SK-N-SH treated with all-trans-retinoic acid at 6 μM for 48 hours (cell line): ENCODE data around the gene PGGHG.
"Not testable (repeated sequence)": the region's sequence is repeated elsewhere in the genome, so short reads cannot be mapped to it uniquely, and the experiment has no call there.

Experiments used
- ATAC-seq: fragments of 200-7000 bp; cut with Tn5 transposase; 3 replicates; pipeline ENCODE4 v1.9.1; 2020; ENCODE audit warnings: mild to moderate bottlenecking, moderate library complexity
- ARNTL ChIP-seq: fragments of 450-650 bp; formaldehyde crosslinking; IDR thresholded peaks from 2 replicates; pipeline ENCODE4 v1.5.0; 2020; ENCODE audit warnings: low read depth, mild to moderate bottlenecking, moderate library complexity, borderline replicate concordance
- BACH2 ChIP-seq: fragments of 250-450 bp; sonication (Bioruptor Pico); IDR thresholded peaks from 2 replicates; pipeline ENCODE4 v1.9.0; 2021; ENCODE audit warnings: mild to moderate bottlenecking, borderline replicate concordance
- CREB5 ChIP-seq: fragments of 250-450 bp; sonication (Bioruptor Pico); IDR thresholded peaks from 2 replicates; pipeline ENCODE4 v1.5.1; 2020; ENCODE audit warnings: low read depth, mild to moderate bottlenecking, moderate library complexity
- CSDC2 ChIP-seq: fragments of 250-450 bp; sonication (Bioruptor Pico); IDR thresholded peaks from 2 replicates; pipeline ENCODE4 v1.5.0; 2020; ENCODE audit warnings: mild to moderate bottlenecking, moderate library complexity
- ESRRG ChIP-seq: fragments of 250-450 bp; sonication (Bioruptor Pico); IDR thresholded peaks from 2 replicates; pipeline ENCODE4 v1.6.1; 2021; ENCODE audit warnings: mild to moderate bottlenecking
- GLIS3 ChIP-seq: fragments of 250-450 bp; sonication (Bioruptor Pico); IDR thresholded peaks from 2 replicates; pipeline ENCODE4 v1.5.0; 2020; ENCODE audit warnings: mild to moderate bottlenecking, moderate library complexity
- ISL1 ChIP-seq: fragments of 250-450 bp; sonication (Bioruptor Pico); IDR thresholded peaks from 2 replicates; pipeline ENCODE4 v2.1.2; 2022; ENCODE audit warnings: mild to moderate bottlenecking, moderate library complexity
- OSR1 ChIP-seq: fragments of 250-450 bp; sonication (Bioruptor Pico); IDR thresholded peaks from 2 replicates; pipeline ENCODE4 v1.8.0; 2022; ENCODE audit warnings: moderate library complexity, mild to moderate bottlenecking, inconsistent platforms
- PPARA ChIP-seq: fragments of 250-450 bp; sonication (Bioruptor Pico); IDR thresholded peaks from 2 replicates; pipeline ENCODE4 v1.5.0; 2020; ENCODE audit warnings: mild to moderate bottlenecking, borderline replicate concordance
- RARB ChIP-seq: fragments of 250-450 bp; sonication (Bioruptor Pico); IDR thresholded peaks from 2 replicates; pipeline ENCODE4 v1.8.0; 2021; ENCODE audit warnings: mild to moderate bottlenecking, moderate library complexity
- SNAI2 ChIP-seq: fragments of 250-450 bp; sonication (Bioruptor Pico); IDR thresholded peaks from 2 replicates; pipeline ENCODE4 v1.5.0; 2020; ENCODE audit warnings: mild to moderate bottlenecking, moderate library complexity
- TCF4 ChIP-seq: fragments of 250-450 bp; sonication (Bioruptor Pico); IDR thresholded peaks from 2 replicates; pipeline ENCODE4 v1.8.0; 2021; ENCODE audit warnings: mild to moderate bottlenecking, moderate library complexity, borderline replicate concordance
- TOX ChIP-seq: fragments of 250-450 bp; sonication (Bioruptor Pico); IDR thresholded peaks from 2 replicates; pipeline ENCODE4 v1.8.0; 2021; ENCODE audit warnings: mild to moderate bottlenecking, moderate library complexity, borderline replicate concordance
- ZFP30 ChIP-seq: fragments of 450-650 bp; formaldehyde crosslinking; IDR thresholded peaks from 2 replicates; pipeline ENCODE4 v1.5.0; 2022; ENCODE audit warnings: mild to moderate bottlenecking, moderate library complexity
- ZNF565 ChIP-seq: fragments of 450-650 bp; formaldehyde crosslinking; conservative IDR thresholded peaks from 2 replicates; pipeline ENCODE4 v1.5.0; 2020; ENCODE audit warnings: low read depth, mild to moderate bottlenecking, moderate library complexity
- ZNF70 ChIP-seq: fragments of 450-650 bp; formaldehyde crosslinking; IDR thresholded peaks from 2 replicates; pipeline ENCODE4 v1.5.0; 2020; ENCODE audit warnings: mild to moderate bottlenecking, moderate library complexity
- ZNF8 ChIP-seq: fragments of 450-650 bp; formaldehyde crosslinking; IDR thresholded peaks from 2 replicates; pipeline ENCODE4 v1.5.0; 2020; ENCODE audit warnings: mild to moderate bottlenecking, moderate library complexity
- TF ChIP-seq, protein P1 (sequence below): fragments of 250-450 bp; sonication (Bioruptor Pico); IDR thresholded peaks from 2 replicates; pipeline ENCODE4 v1.5.1; 2021; ENCODE audit warnings: mild to moderate bottlenecking, moderate library complexity
- TF ChIP-seq, protein P2 (sequence below): fragments of 250-450 bp; sonication (Bioruptor Pico); IDR thresholded peaks from 2 replicates; pipeline ENCODE4 v1.8.0; 2021; ENCODE audit warnings: low read depth, mild to moderate bottlenecking, moderate library complexity, borderline replicate concordance

Gene PGGHG

GRCh38 chr11:324156-324555, 35.2 kb downstream of the PGGHG start:
- ATAC-seq: no peak
- TF ChIP-seq PPARA (CRISPR knock-in tag) (no peak), TOX (CRISPR knock-in tag) (no peak)

- ATAC-seq: not testable (repeated sequence)
These were observed 35.9 kb downstream of the PGGHG start for GRCh38 chr11:324593-325517.

GRCh38 chr11:325796-326591, 37.1 kb downstream of the PGGHG start:
- peak; percentile 20; the same call in 1 of the 3 replicates for ATAC-seq
- no peak for TF ChIP-seq ZNF8 (CRISPR knock-in tag)
- no peak for TF ChIP-seq OSR1
- TF ChIP-seq ZNF70 (CRISPR knock-in tag): no peak
- TF ChIP-seq, protein P1, sequence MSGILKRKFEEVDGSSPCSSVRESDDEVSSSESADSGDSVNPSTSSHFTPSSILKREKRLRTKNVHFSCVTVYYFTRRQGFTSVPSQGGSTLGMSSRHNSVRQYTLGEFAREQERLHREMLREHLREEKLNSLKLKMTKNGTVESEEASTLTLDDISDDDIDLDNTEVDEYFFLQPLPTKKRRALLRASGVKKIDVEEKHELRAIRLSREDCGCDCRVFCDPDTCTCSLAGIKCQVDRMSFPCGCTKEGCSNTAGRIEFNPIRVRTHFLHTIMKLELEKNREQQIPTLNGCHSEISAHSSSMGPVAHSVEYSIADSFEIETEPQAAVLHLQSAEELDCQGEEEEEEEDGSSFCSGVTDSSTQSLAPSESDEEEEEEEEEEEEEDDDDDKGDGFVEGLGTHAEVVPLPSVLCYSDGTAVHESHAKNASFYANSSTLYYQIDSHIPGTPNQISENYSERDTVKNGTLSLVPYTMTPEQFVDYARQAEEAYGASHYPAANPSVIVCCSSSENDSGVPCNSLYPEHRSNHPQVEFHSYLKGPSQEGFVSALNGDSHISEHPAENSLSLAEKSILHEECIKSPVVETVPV: no peak
- TF ChIP-seq CREB5 (CRISPR knock-in tag): no peak
- no peak for TF ChIP-seq TCF4
- TF ChIP-seq, protein P2, sequence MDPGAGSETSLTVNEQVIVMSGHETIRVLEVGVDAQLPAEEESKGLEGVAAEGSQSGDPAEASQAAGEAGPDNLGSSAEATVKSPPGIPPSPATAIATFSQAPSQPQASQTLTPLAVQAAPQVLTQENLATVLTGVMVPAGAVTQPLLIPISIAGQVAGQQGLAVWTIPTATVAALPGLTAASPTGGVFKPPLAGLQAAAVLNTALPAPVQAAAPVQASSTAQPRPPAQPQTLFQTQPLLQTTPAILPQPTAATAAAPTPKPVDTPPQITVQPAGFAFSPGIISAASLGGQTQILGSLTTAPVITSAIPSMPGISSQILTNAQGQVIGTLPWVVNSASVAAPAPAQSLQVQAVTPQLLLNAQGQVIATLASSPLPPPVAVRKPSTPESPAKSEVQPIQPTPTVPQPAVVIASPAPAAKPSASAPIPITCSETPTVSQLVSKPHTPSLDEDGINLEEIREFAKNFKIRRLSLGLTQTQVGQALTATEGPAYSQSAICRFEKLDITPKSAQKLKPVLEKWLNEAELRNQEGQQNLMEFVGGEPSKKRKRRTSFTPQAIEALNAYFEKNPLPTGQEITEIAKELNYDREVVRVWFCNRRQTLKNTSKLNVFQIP (CRISPR knock-in tag): no peak
- no peak for TF ChIP-seq ISL1 (CRISPR knock-in tag)
- no peak for TF ChIP-seq BACH2 (CRISPR knock-in tag)

DNA sequence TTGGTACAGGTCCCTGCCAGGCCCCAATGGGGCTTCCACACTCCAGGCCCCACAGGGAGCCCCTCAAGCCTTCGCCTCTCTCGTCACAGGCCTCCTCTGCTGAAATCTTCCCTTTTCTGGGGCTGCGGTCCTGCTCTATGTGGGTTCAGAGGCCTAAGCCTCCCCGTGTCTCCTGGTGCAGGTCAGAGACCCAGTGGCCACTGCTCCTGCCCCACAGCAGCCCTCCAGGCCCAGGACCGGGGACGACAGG, 37.6 kb downstream of the PGGHG start:
- no peak for TF ChIP-seq CREB5 (CRISPR knock-in tag)
- no peak for TF ChIP-seq ZNF565 (CRISPR knock-in tag)
- TF ChIP-seq CSDC2 (CRISPR knock-in tag): no peak
- no peak for TF ChIP-seq ARNTL (CRISPR knock-in tag)
- no peak for TF ChIP-seq RARB (CRISPR knock-in tag)
- no peak for TF ChIP-seq SNAI2 (CRISPR knock-in tag)
- no peak for TF ChIP-seq ISL1 (CRISPR knock-in tag)
- TF ChIP-seq ZFP30 (CRISPR knock-in tag): no peak
- TF ChIP-seq ESRRG (CRISPR knock-in tag): no peak
- TF ChIP-seq, protein P2 (CRISPR knock-in tag): no peak
- TF ChIP-seq, protein P1: no peak
- no peak for TF ChIP-seq GLIS3 (CRISPR knock-in tag)
- TF ChIP-seq TOX (CRISPR knock-in tag): no peak
- no peak for TF ChIP-seq BACH2 (CRISPR knock-in tag)
- peak; percentile 18; the same call in 1 of the 3 replicates for ATAC-seq
